Thoracic aorta (tissue), 2 donors: Measurements from ENCODE around the gene SERPINB6. TPM values are rescaled to one million over a fixed set of nuclear protein-coding genes. Genes with fewer than 3 reads are reported as not detected.

Source experiments
- ATAC-seq: fragments of 150-250 bp; one replicate; pipeline ENCODE4 v1.8.0; 2017; ENCODE audit warnings: low read depth; ENCODE audit not compliant: insufficient number of reproducible peaks, low FRiP score
- DNase-seq: peaks from one replicate; pipeline ENCODE4 v3.0.0-alpha.2; 2020; ENCODE audit warnings: low spot score
- H3K27ac ChIP-seq, 2 donors: fragments of 200-600 bp; sonication (generic); 1 replicate in 1 of 2; 2 replicates in 1 of 2; pipeline ENCODE4 v1.5.1; 2016; ENCODE audit warnings: mild to moderate bottlenecking in 2 of 2, moderate library complexity in 2 of 2
- H3K27me3 ChIP-seq: fragments of 200-600 bp; sonication (generic); replicated peaks from 2 replicates; pipeline ENCODE4 v1.6.0; 2016; ENCODE audit warnings: mild to moderate bottlenecking; ENCODE audit not compliant: insufficient read depth
- H3K36me3 ChIP-seq: fragments of 200-600 bp; sonication (generic); one replicate; pipeline ENCODE4 v1.5.1; 2016
- H3K4me1 ChIP-seq, 2 donors: fragments of 200-600 bp; sonication (generic); 1 replicate in 1 of 2; 2 replicates in 1 of 2; pipeline versions ENCODE4 v1.5.1 to v1.6.0; 2016; ENCODE audit warnings: low read depth in 2 of 2, mild to moderate bottlenecking in 1 of 2; ENCODE audit not compliant: control insufficient read depth in 1 of 2
- H3K4me3 ChIP-seq: fragments of 200-600 bp; sonication (generic); 2 replicates; pipeline ENCODE4 v1.5.1; 2016; ENCODE audit warnings: mild to moderate bottlenecking
- H3K9me3 ChIP-seq: fragments of 200-600 bp; sonication (generic); 2 replicates; pipeline ENCODE4 v1.5.1; 2016
- CTCF ChIP-seq: fragments of 200-600 bp; sonication (generic); IDR thresholded peaks from one replicate; pipeline ENCODE4 v1.5.1; 2019; ENCODE audit warnings: antibody characterized with exemption
- total RNA-seq, 2 donors: library from RNA; depleted of rRNA; stranded (reverse); fragments of >200 nt; gene quantifications; one replicate each; pipeline versions ENCODE4 v1.1.0 to v1.2.3, GENCODE V29; 2016

SERPINB6 gene
- total RNA-seq, 2 donors from 2014 or later, result 161 to 180 TPM

GRCh38 chr6:2980465-2980855, 9.1 kb upstream of the SERPINB6 start:
- no peak overlapping the region for H3K4me3 ChIP-seq
- DNase-seq (no peak), ATAC-seq (no peak)
- no peaks in the 10 kb centered on the region for H3K9me3 ChIP-seq
- no peaks in the 10 kb centered on the region for H3K27me3 ChIP-seq
- no peak for TF ChIP-seq CTCF
- peaks cover 8 to 25% of the 10 kb centered on the region in 2 donors for H3K4me1 ChIP-seq
- H3K27ac ChIP-seq, result peak overlapping the region in 1 of 2 donors; percentile 87
- H3K36me3 ChIP-seq, result no peaks in the 10 kb centered on the region

GRCh38 chr6:2979819-2980464, 8.6 kb upstream of the SERPINB6 start:
- peaks cover 8 to 25% of the 10 kb centered on the region in 2 donors for H3K4me1 ChIP-seq
- no peaks in the 10 kb centered on the region for H3K27me3 ChIP-seq
- no peak for DNase-seq
- H3K36me3 ChIP-seq, result no peaks in the 10 kb centered on the region
- no peak for TF ChIP-seq CTCF
- no peak for ATAC-seq
- H3K9me3 ChIP-seq, result no peaks in the 10 kb centered on the region
- H3K4me3 ChIP-seq, result no peak overlapping the region
- no peak overlapping the region for H3K27ac ChIP-seq

GRCh38 chr6:2978923-2979322, 7.6 kb upstream of the SERPINB6 start:
- ATAC-seq, result no peak
- Histone ChIP-seq H3K27ac (no peak overlapping the region), H3K4me1 (peaks cover 8 to 25% of the 10 kb centered on the region in 2 donors), H3K9me3 (no peaks in the 10 kb centered on the region), H3K36me3 (no peaks in the 10 kb centered on the region), H3K4me3 (no peak overlapping the region), H3K27me3 (no peaks in the 10 kb centered on the region)
- TF ChIP-seq CTCF, result no peak
- DNase-seq, result no peak

- ATAC-seq, result no peak
These were observed 6.6 kb upstream of the SERPINB6 start for GRCh38 chr6:2977799-2978590.

More at GRCh38 chr6:2977799-2978590, 6.6 kb upstream of the SERPINB6 start:
- Histone ChIP-seq H3K4me1 (peaks cover 8 to 25% of the 10 kb centered on the region in 2 donors), H3K36me3 (no peaks in the 10 kb centered on the region), H3K27me3 (no peaks in the 10 kb centered on the region), H3K9me3 (no peaks in the 10 kb centered on the region), H3K27ac (no peak overlapping the region), H3K4me3 (no peak overlapping the region)
- DNase-seq, result no peak
- TF ChIP-seq CTCF, result no peak
